Measurements from ENCODE around the gene PAK4. TPM values are rescaled to one million over a fixed set of nuclear protein-coding genes. Genes with fewer than 3 reads are reported as not detected.
A peak's percentile ranks its signal among the peaks of the same experiment; 100 is the strongest.

PAK4 gene
- total and polyA plus RNA-seq, 9 of the 15 experiments (the other 6 are each of a cell fraction or from before 2014, with no cell fraction given), result 0.21 to 33.5 (median 5.8) TPM

DNA sequence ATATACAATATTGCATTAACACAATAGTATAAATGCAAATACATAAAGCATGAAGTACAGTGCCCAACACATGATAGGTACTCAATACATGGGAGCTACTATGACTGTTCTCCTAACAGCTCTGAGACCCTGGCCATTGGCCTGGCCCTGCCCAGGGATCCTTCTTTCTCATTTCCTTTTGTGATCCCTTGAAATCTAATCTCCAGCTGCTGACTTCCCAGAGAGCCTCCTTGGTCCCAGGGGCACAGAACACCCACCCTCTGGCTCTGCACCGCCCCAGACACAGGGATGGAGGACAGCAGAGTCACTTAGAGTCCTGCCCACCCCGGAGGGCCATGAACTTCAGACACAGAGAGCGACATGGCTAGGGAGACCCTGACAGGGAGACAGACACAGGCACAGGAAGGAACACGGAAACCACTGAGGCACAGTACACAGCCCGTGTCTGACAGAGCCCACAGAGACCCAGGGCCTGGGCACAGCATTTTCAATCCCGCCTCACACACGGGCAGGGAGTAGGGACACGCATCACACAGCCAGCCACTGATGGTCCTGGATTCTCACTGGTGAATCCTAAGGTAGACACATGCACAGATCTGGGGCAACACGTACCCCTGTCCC is 82.7 kb downstream of the PAK4 start:
- Histone ChIP-seq H3K9ac (ENCODE audit: insufficient read depth in 1 of 2, low read depth in 2 of 2, low read length in 2 of 2) (peak overlapping the region in 1 of 2 experiments; percentile 61; a peak in 1 of 4 replicates), H3K4me3 (no peak overlapping the region), H2AFZ (ENCODE audit: low read depth, low read length) (no peak overlapping the region), H3K27ac (ENCODE audit: extremely low read depth, low read depth, low read length) (no peak overlapping the region), H3K36me3 (ENCODE audit: control insufficient read depth, insufficient read depth, low read length) (no peaks in the 10 kb centered on the region), H3K79me2 (ENCODE audit: control insufficient read depth, insufficient read depth, low read length) (no peaks in the 10 kb centered on the region), H4K20me1 (replicated peaks; ENCODE audit: control insufficient read depth, insufficient read depth, low read length) (no peaks in the 10 kb centered on the region; the same call in 1 of the 2 replicates), H3K4me1 (replicated peaks in 1 of 2; ENCODE audit: control insufficient read depth in 2 of 2, insufficient read depth in 2 of 2, low read length in 2 of 2) (peaks cover 19 to 21% of the 10 kb centered on the region in 2 experiments), H3K27me3 (ENCODE audit: control insufficient read depth in 2 of 2, insufficient read depth in 2 of 2, low read length in 2 of 2) (no peaks in the 10 kb centered on the region), H3K9me1 (ENCODE audit: control insufficient read depth, insufficient read depth, low read length) (no peaks in the 10 kb centered on the region), H3K9me3 (replicated peaks; ENCODE audit: control insufficient read depth, insufficient read depth, low read depth, low read length) (no peaks in the 10 kb centered on the region), H3K4me2 (ENCODE audit: insufficient read depth, low read length) (no peak overlapping the region)
- no TSS peak for BruUV-seq (replicated peaks)
- TF ChIP-seq RBM22 (IDR thresholded peaks at IDR 0.05; ENCODE audit: low read depth, low read length, poor library complexity, severe bottlenecking) (no peak), NBN (IDR thresholded peaks at IDR 0.05; ENCODE audit: low read depth) (no peak), SMARCA5 (IDR thresholded peaks at IDR 0.05) (no peak), CC2D1A (IDR thresholded peaks at IDR 0.05) (no peak), HCFC1 (IDR thresholded peaks at IDR 0.05; ENCODE audit: low read depth, low read length) (no peak), HNRNPL (IDR thresholded peaks at IDR 0.05; ENCODE audit: low read depth, low read length) (no peak), TAF15 (IDR thresholded peaks at IDR 0.05; ENCODE audit: low read depth, low read length) (no peak), RHOXF2B (CRISPR knock-in tag; conservative IDR thresholded peaks at IDR 0.05) (no peak)
- TF ChIP-seq, protein P1, sequence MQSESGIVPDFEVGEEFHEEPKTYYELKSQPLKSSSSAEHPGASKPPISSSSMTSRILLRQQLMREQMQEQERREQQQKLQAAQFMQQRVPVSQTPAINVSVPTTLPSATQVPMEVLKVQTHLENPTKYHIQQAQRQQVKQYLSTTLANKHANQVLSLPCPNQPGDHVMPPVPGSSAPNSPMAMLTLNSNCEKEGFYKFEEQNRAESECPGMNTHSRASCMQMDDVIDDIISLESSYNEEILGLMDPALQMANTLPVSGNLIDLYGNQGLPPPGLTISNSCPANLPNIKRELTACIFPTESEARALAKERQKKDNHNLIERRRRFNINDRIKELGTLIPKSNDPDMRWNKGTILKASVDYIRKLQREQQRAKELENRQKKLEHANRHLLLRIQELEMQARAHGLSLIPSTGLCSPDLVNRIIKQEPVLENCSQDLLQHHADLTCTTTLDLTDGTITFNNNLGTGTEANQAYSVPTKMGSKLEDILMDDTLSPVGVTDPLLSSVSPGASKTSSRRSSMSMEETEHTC (IDR thresholded peaks at IDR 0.05), result no peak
- TF ChIP-seq, protein P2, sequence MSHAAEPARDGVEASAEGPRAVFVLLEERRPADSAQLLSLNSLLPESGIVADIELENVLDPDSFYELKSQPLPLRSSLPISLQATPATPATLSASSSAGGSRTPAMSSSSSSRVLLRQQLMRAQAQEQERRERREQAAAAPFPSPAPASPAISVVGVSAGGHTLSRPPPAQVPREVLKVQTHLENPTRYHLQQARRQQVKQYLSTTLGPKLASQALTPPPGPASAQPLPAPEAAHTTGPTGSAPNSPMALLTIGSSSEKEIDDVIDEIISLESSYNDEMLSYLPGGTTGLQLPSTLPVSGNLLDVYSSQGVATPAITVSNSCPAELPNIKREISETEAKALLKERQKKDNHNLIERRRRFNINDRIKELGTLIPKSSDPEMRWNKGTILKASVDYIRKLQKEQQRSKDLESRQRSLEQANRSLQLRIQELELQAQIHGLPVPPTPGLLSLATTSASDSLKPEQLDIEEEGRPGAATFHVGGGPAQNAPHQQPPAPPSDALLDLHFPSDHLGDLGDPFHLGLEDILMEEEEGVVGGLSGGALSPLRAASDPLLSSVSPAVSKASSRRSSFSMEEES (CRISPR knock-in tag; IDR thresholded peaks at IDR 0.05), result no peak
- WGBS (ENCODE audit: insufficient coverage, low coverage, missing lambda C conversion rate), result 39% methylated on average over 9 of the region's 9 CpGs
- DNase-seq (ENCODE audit: extremely low read depth in 1 of 4, low spot score in 3 of 4) (no peak), FAIRE-seq (no peak), ATAC-seq (no peak)
- ChIA-PET POLR2A (interaction anchor here (0.5 to 0.8 kb wide), 3 partner anchors 9 to 121 kb away, joined by 3 read pairs; no protein-coding TSS in a partner anchor), CTCF (ENCODE audit: low intra/inter-chr PET ratio) (no interaction called here)
- in situ Hi-C loops (cut with MboI) (no loop called here), intact Hi-C loops (cut with micrococcal nuclease) (loop anchor here (5.0 kb wide), 1 partner anchor 86 kb away; no protein-coding TSS in a partner anchor)
